GM12892 (cell line): ENCODE measurements around the gene BCORL1.

ENCODE experiments used
- POLR2A ChIP-seq: IDR thresholded peaks from 2 replicates; pipeline ENCODE4 v1.6.1; 2011; ENCODE audit warnings: low read depth, low read length, control low read depth
- POLR2AphosphoS5 ChIP-seq: IDR thresholded peaks from 2 replicates; pipeline ENCODE4 v1.6.1; 2011; ENCODE audit warnings: low read depth, low read length, control low read depth

DNA sequence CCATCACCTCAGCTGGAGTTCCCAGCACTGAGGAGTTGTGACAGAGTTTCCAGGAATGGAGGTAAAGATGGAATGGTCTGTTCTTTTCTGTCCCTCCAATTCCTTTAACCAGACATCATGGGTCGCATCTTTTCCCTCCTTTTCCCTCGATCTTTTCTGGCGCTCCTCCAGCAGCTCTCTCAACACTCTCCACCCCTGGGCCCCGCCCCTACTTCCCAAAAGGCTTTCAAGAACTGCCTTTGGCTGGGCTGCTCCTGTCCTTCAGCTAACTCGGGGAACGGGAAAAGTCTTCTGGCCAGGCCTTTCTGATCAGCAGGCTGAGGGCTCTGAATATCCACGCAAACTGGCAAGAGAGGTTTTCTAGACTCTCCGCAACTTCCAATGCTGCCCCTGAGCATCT is 42.4 kb upstream of the BCORL1 start:
- TF ChIP-seq POLR2A (no peak), POLR2AphosphoS5 (no peak)
